GM23338 (cell line): ENCODE data around the gene FETUB. TPM values are rescaled to one million over a fixed set of nuclear protein-coding genes. Genes with fewer than 3 reads are reported as not detected.

ENCODE experiments used
- ATAC-seq: fragments of 200-7000 bp; cut with Tn5 transposase; 3 replicates; pipeline ENCODE4 v1.9.1; 2020
- DNase-seq: peaks from one replicate; pipeline ENCODE4 v3.0.0-alpha.2; 2015; ENCODE audit warnings: low spot score
- H2AFZ ChIP-seq: fragments of 200-600 bp; sonication (generic); 2 replicates; pipeline ENCODE4 v1.8.0; 2016; ENCODE audit warnings: antibody characterized with exemption, mild to moderate bottlenecking, moderate library complexity
- H3F3A ChIP-seq: fragments of 200-600 bp; sonication (generic); replicated peaks from 2 replicates; pipeline ENCODE4 v1.8.0; 2017; ENCODE audit warnings: antibody characterized with exemption, mixed run types, low read depth
- H3K27ac ChIP-seq: fragments of 200-600 bp; sonication (generic); 2 replicates; pipeline ENCODE4 v1.6.1; 2016; ENCODE audit warnings: low read depth
- H3K27me3 ChIP-seq: fragments of 200-600 bp; sonication (generic); 2 replicates; pipeline ENCODE4 v1.8.0; 2016; ENCODE audit warnings: mild to moderate bottlenecking, mixed run types, moderate library complexity; ENCODE audit not compliant: insufficient read depth
- H3K36me3 ChIP-seq: fragments of 200-600 bp; sonication (generic); 2 replicates; pipeline ENCODE4 v1.8.0; 2016; ENCODE audit warnings: mild to moderate bottlenecking; ENCODE audit not compliant: insufficient read depth
- H3K4me1 ChIP-seq: fragments of 200-600 bp; sonication (generic); 2 replicates; pipeline ENCODE4 v1.8.0; 2016; ENCODE audit warnings: mild to moderate bottlenecking, moderate library complexity; ENCODE audit not compliant: insufficient read depth
- H3K4me2 ChIP-seq: fragments of 200-600 bp; sonication (generic); 2 replicates; pipeline ENCODE4 v1.7.1; 2017; ENCODE audit warnings: mixed run types
- H3K4me3 ChIP-seq: fragments of 200-600 bp; sonication (generic); 2 replicates; pipeline ENCODE4 v1.6.1; 2016; ENCODE audit warnings: mixed run types
- H3K79me2 ChIP-seq: fragments of 200-600 bp; sonication (generic); replicated peaks from 2 replicates; pipeline ENCODE4 v1.8.0; 2017; ENCODE audit warnings: mild to moderate bottlenecking; ENCODE audit not compliant: insufficient read depth
- H3K9me2 ChIP-seq: fragments of 200-600 bp; sonication (generic); 2 replicates; pipeline ENCODE4 v1.8.0; 2017; ENCODE audit not compliant: insufficient read depth
- H4K20me1 ChIP-seq: fragments of 200-600 bp; sonication (generic); replicated peaks from 2 replicates; pipeline ENCODE4 v1.8.0; 2017; ENCODE audit warnings: mild to moderate bottlenecking; ENCODE audit not compliant: insufficient read depth
- H3K27ac Mint-ChIP-seq: 2 replicates; pipeline ENCODE4 v1.8.0; 2020; ENCODE audit warnings: inconsistent platforms, mild to moderate bottlenecking, moderate library complexity, mixed read lengths
- H3K27me3 Mint-ChIP-seq: 3 replicates; pipeline ENCODE4 v1.8.0; 2022; ENCODE audit warnings: low read depth, mild to moderate bottlenecking, moderate library complexity, mixed read lengths, inconsistent platforms; ENCODE audit not compliant: insufficient read depth, poor library complexity
- H3K36me3 Mint-ChIP-seq: 3 replicates; pipeline ENCODE4 v1.8.0; 2021; ENCODE audit warnings: low read depth, mild to moderate bottlenecking, inconsistent platforms, moderate library complexity, mixed read lengths
- H3K4me1 Mint-ChIP-seq: 3 replicates; pipeline ENCODE4 v1.8.0; 2020; ENCODE audit warnings: mild to moderate bottlenecking, inconsistent platforms, mixed read lengths
- H3K4me3 Mint-ChIP-seq: 3 replicates; pipeline ENCODE4 v1.8.0; 2021; ENCODE audit warnings: moderate library complexity, mild to moderate bottlenecking, inconsistent platforms, mixed read lengths
- H3K9me3 Mint-ChIP-seq: 3 replicates; pipeline ENCODE4 v1.8.0; 2020; ENCODE audit warnings: moderate library complexity, mild to moderate bottlenecking, inconsistent platforms, mixed read lengths
- CREB1 ChIP-seq: fragments of 250-450 bp; sonication (Bioruptor Pico); IDR thresholded peaks from 2 replicates; pipeline ENCODE4 v1.5.0; 2020; ENCODE audit warnings: low read depth, mild to moderate bottlenecking, moderate library complexity
- EZH2 ChIP-seq: fragments of 200-600 bp; sonication (generic); IDR thresholded peaks from one replicate; pipeline ENCODE4 v1.8.0; 2017; ENCODE audit warnings: antibody characterized with exemption, mild to moderate bottlenecking, low read depth; ENCODE audit not compliant: unreplicated experiment
- EZH2phosphoT487 ChIP-seq: fragments of 200-600 bp; sonication (generic); IDR thresholded peaks from one replicate; pipeline ENCODE4 v1.8.1; 2018; ENCODE audit warnings: antibody characterized with exemption; ENCODE audit not compliant: unreplicated experiment
- JUNB ChIP-seq: IDR thresholded peaks from one replicate; pipeline ENCODE4 v1.6.1; 2016; ENCODE audit warnings: antibody characterized with exemption; ENCODE audit not compliant: unreplicated experiment
- NANOG ChIP-seq: IDR thresholded peaks from 2 replicates; pipeline ENCODE4 v1.6.1; 2016; ENCODE audit warnings: antibody characterized with exemption, borderline replicate concordance
- POLR2AphosphoS5 ChIP-seq: IDR thresholded peaks from 2 replicates; pipeline ENCODE4 v1.6.1; 2016; ENCODE audit warnings: antibody characterized with exemption, low read depth
- STAT1 ChIP-seq: IDR thresholded peaks from one replicate; pipeline ENCODE4 v1.6.1; 2016; ENCODE audit warnings: antibody characterized with exemption; ENCODE audit not compliant: unreplicated experiment
- ZNF114 ChIP-seq: fragments of 250-450 bp; sonication (Bioruptor Pico); IDR thresholded peaks from 2 replicates; pipeline ENCODE4 v1.5.0; 2020; ENCODE audit warnings: mild to moderate bottlenecking, moderate library complexity
- ZNF331 ChIP-seq: fragments of 250-450 bp; sonication (Bioruptor Pico); IDR thresholded peaks from 2 replicates; pipeline ENCODE4 v1.5.0; 2020; ENCODE audit warnings: low read depth, mild to moderate bottlenecking, moderate library complexity
- polyA plus RNA-seq: library from polyadenylated mRNA; unstranded; fragments of >200 nt; fragmentation: Nextera tagmentation; extraction: Ambion mirVana; gene quantifications from 2 replicates; pipeline ENCODE4 v1.2.1, GENCODE V29; 2016
- total RNA-seq: library from RNA; depleted of rRNA; stranded (reverse); fragments of >200 nt; shearing (Covaris generic); gene quantifications from 2 replicates; pipeline ENCODE4 v1.2.3, GENCODE V29; 2014
- TF ChIP-seq, protein P1 (sequence below): fragments of 250-450 bp; sonication (Bioruptor Pico); IDR thresholded peaks from 2 replicates; pipeline ENCODE4 v1.5.0; 2020; ENCODE audit warnings: mild to moderate bottlenecking, moderate library complexity
- TF ChIP-seq, protein P2 (sequence below): IDR thresholded peaks from 2 replicates; pipeline ENCODE4 v1.6.1; 2016; ENCODE audit warnings: antibody characterized with exemption
- TF ChIP-seq, protein P3 (sequence below), 2 experiments: fragments of 200-600 bp in 1 of 2; sonication (generic) in 1 of 2; conservative IDR thresholded peaks; 2 replicates each; pipeline versions ENCODE4 v1.5.1 to v1.6.1; 2016 to 2017; ENCODE audit warnings: antibody characterized with exemption in 2 of 2, low read depth in 2 of 2, mild to moderate bottlenecking in 2 of 2, moderate library complexity in 1 of 2
- TF ChIP-seq, protein P4 (sequence below): IDR thresholded peaks from one replicate; pipeline ENCODE4 v1.6.1; 2018; ENCODE audit warnings: antibody characterized with exemption; ENCODE audit not compliant: unreplicated experiment

The FETUB gene
- total and polyA plus RNA-seq, 2 experiments from 2014 or later, result 0.26 TPM; not detected in 1

DNA sequence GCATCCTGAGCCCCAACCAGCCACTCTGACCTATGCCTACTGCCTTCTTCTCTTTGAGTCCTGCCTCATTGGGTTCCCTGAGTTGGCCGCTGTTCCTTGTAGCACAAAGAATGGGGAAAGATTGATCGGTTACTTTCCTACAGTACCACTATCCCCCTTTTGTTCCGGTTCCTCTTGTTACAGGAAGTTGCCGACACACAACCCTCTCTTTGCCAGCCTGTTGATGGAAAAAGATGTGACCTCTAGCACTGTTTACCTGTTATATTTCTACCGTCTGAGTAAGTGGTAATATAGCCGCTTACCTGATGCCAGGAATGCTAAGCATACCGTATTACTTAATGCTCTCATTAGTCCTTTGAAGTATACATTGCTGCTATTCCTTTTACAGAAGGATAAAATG, 37.0 kb upstream of the FETUB start:
- Mint-ChIP-seq H3K4me1 (peaks cover 3% of the 10 kb centered on the region; the same call in 1 of the 3 replicates), H3K4me3 (no peak overlapping the region), H3K27ac (no peak overlapping the region), H3K9me3 (no peaks in the 10 kb centered on the region), H3K36me3 (no peaks in the 10 kb centered on the region), H3K27me3 (peaks cover 3% of the 10 kb centered on the region)
- no peak for DNase-seq
- TF ChIP-seq, protein P1, sequence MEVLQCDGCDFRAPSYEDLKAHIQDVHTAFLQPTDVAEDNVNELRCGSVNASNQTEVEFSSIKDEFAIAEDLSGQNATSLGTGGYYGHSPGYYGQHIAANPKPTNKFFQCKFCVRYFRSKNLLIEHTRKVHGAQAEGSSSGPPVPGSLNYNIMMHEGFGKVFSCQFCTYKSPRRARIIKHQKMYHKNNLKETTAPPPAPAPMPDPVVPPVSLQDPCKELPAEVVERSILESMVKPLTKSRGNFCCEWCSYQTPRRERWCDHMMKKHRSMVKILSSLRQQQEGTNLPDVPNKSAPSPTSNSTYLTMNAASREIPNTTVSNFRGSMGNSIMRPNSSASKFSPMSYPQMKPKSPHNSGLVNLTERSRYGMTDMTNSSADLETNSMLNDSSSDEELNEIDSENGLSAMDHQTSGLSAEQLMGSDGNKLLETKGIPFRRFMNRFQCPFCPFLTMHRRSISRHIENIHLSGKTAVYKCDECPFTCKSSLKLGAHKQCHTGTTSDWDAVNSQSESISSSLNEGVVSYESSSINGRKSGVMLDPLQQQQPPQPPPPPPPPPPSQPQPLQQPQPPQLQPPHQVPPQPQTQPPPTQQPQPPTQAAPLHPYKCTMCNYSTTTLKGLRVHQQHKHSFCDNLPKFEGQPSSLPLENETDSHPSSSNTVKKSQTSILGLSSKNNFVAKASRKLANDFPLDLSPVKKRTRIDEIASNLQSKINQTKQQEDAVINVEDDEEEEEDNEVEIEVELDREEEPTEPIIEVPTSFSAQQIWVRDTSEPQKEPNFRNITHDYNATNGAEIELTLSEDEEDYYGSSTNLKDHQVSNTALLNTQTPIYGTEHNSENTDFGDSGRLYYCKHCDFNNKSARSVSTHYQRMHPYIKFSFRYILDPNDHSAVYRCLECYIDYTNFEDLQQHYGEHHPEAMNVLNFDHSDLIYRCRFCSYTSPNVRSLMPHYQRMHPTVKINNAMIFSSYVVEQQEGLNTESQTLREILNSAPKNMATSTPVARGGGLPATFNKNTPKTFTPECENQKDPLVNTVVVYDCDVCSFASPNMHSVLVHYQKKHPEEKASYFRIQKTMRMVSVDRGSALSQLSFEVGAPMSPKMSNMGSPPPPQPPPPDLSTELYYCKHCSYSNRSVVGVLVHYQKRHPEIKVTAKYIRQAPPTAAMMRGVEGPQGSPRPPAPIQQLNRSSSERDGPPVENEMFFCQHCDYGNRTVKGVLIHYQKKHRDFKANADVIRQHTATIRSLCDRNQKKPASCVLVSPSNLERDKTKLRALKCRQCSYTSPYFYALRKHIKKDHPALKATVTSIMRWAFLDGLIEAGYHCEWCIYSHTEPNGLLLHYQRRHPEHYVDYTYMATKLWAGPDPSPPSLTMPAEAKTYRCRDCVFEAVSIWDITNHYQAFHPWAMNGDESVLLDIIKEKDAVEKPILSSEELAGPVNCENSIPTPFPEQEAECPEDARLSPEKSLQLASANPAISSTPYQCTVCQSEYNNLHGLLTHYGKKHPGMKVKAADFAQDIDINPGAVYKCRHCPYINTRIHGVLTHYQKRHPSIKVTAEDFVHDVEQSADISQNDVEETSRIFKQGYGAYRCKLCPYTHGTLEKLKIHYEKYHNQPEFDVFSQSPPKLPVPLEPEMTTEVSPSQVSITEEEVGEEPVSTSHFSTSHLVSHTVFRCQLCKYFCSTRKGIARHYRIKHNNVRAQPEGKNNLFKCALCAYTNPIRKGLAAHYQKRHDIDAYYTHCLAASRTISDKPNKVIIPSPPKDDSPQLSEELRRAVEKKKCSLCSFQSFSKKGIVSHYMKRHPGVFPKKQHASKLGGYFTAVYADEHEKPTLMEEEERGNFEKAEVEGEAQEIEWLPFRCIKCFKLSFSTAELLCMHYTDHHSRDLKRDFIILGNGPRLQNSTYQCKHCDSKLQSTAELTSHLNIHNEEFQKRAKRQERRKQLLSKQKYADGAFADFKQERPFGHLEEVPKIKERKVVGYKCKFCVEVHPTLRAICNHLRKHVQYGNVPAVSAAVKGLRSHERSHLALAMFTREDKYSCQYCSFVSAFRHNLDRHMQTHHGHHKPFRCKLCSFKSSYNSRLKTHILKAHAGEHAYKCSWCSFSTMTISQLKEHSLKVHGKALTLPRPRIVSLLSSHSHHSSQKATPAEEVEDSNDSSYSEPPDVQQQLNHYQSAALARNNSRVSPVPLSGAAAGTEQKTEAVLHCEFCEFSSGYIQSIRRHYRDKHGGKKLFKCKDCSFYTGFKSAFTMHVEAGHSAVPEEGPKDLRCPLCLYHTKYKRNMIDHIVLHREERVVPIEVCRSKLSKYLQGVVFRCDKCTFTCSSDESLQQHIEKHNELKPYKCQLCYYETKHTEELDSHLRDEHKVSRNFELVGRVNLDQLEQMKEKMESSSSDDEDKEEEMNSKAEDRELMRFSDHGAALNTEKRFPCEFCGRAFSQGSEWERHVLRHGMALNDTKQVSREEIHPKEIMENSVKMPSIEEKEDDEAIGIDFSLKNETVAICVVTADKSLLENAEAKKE (CRISPR knock-in tag), result no peak
- TF ChIP-seq EZH2phosphoT487 (no peak), ZNF114 (CRISPR knock-in tag) (no peak), EZH2 (no peak), POLR2AphosphoS5 (no peak), NANOG (no peak), CREB1 (CRISPR knock-in tag) (no peak), STAT1 (no peak), ZNF331 (no peak), JUNB (no peak)
- TF ChIP-seq, protein P2, sequence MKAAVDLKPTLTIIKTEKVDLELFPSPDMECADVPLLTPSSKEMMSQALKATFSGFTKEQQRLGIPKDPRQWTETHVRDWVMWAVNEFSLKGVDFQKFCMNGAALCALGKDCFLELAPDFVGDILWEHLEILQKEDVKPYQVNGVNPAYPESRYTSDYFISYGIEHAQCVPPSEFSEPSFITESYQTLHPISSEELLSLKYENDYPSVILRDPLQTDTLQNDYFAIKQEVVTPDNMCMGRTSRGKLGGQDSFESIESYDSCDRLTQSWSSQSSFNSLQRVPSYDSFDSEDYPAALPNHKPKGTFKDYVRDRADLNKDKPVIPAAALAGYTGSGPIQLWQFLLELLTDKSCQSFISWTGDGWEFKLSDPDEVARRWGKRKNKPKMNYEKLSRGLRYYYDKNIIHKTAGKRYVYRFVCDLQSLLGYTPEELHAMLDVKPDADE, result no peak
- TF ChIP-seq, protein P3, sequence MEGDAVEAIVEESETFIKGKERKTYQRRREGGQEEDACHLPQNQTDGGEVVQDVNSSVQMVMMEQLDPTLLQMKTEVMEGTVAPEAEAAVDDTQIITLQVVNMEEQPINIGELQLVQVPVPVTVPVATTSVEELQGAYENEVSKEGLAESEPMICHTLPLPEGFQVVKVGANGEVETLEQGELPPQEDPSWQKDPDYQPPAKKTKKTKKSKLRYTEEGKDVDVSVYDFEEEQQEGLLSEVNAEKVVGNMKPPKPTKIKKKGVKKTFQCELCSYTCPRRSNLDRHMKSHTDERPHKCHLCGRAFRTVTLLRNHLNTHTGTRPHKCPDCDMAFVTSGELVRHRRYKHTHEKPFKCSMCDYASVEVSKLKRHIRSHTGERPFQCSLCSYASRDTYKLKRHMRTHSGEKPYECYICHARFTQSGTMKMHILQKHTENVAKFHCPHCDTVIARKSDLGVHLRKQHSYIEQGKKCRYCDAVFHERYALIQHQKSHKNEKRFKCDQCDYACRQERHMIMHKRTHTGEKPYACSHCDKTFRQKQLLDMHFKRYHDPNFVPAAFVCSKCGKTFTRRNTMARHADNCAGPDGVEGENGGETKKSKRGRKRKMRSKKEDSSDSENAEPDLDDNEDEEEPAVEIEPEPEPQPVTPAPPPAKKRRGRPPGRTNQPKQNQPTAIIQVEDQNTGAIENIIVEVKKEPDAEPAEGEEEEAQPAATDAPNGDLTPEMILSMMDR (conservative IDR thresholded peaks at IDR 0.05; ENCODE audit: low read depth in 2 of 2), result no peak
- TF ChIP-seq, protein P4, sequence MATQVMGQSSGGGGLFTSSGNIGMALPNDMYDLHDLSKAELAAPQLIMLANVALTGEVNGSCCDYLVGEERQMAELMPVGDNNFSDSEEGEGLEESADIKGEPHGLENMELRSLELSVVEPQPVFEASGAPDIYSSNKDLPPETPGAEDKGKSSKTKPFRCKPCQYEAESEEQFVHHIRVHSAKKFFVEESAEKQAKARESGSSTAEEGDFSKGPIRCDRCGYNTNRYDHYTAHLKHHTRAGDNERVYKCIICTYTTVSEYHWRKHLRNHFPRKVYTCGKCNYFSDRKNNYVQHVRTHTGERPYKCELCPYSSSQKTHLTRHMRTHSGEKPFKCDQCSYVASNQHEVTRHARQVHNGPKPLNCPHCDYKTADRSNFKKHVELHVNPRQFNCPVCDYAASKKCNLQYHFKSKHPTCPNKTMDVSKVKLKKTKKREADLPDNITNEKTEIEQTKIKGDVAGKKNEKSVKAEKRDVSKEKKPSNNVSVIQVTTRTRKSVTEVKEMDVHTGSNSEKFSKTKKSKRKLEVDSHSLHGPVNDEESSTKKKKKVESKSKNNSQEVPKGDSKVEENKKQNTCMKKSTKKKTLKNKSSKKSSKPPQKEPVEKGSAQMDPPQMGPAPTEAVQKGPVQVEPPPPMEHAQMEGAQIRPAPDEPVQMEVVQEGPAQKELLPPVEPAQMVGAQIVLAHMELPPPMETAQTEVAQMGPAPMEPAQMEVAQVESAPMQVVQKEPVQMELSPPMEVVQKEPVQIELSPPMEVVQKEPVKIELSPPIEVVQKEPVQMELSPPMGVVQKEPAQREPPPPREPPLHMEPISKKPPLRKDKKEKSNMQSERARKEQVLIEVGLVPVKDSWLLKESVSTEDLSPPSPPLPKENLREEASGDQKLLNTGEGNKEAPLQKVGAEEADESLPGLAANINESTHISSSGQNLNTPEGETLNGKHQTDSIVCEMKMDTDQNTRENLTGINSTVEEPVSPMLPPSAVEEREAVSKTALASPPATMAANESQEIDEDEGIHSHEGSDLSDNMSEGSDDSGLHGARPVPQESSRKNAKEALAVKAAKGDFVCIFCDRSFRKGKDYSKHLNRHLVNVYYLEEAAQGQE, result no peak
- no peaks in the 10 kb centered on the region for H3F3A ChIP-seq
- no peaks in the 10 kb centered on the region for H3K79me2 ChIP-seq
- no peaks in the 10 kb centered on the region for H3K27me3 ChIP-seq
- no peaks in the 10 kb centered on the region for H4K20me1 ChIP-seq
- peak overlapping the region; percentile 74; the same call in 1 of the 2 replicates for H2AFZ ChIP-seq
- no peak overlapping the region for H3K4me3 ChIP-seq
- H3K27ac ChIP-seq, result no peak overlapping the region
- H3K9me2 ChIP-seq, result no peaks in the 10 kb centered on the region
- no peaks in the 10 kb centered on the region for H3K36me3 ChIP-seq
- ATAC-seq, result no peak
- no peak overlapping the region for H3K4me2 ChIP-seq
- H3K4me1 ChIP-seq, result no peaks in the 10 kb centered on the region
